GM19023 (cell line): Measurements from ENCODE around the gene CD300C.
"Not testable (repeated sequence)": the region's sequence is repeated elsewhere in the genome, so short reads cannot be mapped to it uniquely, and the experiment has no call there.

Experiments used
- ATAC-seq: cut with Tn5 transposase; IDR thresholded peaks from one replicate; pipeline ENCODE4 v1.9.1; 2021; ENCODE audit warnings: mild to moderate bottlenecking, moderate library complexity; ENCODE audit not compliant: unreplicated experiment

The CD300C gene

DNA sequence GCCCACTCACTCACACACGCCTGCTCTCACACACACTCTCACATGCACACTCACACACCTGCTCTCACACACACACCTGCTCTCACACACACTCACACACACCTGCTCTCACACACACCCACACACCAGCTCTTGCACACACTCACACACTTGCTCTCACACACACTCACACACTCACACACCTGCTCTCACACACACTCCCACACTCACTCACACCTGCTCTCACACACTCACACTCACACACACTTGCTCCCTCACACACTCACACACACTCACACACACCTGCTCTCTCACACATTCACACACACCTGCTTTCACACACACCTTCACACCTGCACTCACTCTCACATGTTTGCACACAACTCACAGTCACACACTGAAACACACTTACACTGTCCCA, 17.4 kb upstream of the CD300C start:
- no peak for ATAC-seq

DNA sequence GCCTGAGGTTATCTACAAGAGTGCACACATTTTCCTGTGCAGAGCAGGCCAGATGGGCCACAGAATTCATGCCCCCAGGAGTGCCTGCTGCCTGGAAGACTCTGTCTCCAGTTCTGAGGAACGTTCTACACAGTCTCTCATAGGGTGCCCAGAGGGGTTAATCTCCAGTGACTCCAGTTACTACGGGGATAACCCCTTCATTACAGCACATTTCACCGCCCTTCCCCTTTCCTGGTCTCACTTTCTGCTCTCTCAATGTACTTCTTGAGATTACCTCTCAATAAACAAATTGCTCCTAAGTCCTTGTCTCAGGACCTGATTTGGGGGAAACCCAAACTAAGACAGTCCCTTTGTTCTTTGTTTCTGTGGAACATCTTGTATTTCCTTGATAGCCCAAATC, 15.7 kb upstream of the CD300C start:
- no peak for ATAC-seq

DNA sequence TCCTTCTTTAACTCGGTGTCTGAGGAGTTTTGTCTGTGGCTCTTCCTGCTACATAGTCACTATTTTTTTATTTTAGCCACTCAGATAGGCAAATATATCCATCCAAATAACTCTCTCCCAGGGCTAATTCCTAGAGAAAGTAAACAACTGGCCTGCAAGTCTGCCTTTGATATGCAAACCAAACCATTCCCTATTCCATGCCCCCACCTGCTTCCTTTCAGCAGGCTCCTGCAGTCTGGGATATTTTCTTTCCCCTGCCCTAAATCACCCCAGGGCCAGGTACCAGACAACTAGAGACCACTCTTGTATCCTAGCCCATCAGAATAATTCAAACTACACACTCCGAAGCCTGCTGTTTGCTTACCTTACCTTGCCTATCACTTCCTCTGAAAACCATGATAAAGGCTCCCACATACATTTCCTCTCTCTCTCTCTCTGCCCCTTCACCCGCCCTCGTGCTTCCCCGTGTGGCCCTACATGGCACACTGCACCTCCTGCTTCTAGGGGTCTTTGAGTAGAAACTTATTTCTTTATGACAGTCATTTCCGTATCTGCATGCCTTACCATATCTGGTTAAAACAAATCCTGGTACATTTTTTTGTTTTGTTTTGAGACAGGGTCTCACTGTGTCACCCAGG, 13.1 kb upstream of the CD300C start:
- ATAC-seq = no peak

DNA sequence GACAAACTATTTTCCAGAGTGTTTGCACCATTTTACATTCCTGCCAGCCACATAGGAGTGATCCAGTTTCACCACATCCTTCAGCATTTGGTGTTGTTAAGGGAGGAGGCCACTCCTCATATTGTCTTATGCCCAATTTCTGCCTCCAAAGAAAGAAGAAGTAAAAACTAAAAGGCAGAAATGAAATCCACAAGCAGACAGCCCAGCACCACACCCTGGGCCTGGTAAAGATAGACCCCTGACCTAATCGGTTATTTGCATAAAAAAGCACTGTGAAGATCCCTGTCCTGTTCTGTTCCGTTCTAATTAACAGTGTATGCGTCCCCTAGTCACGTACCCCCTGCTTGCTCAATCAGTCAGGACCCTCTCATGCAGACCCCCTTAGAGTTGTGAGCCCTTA, 12.5 kb upstream of the CD300C start:
- ATAC-seq = not testable (repeated sequence)

DNA sequence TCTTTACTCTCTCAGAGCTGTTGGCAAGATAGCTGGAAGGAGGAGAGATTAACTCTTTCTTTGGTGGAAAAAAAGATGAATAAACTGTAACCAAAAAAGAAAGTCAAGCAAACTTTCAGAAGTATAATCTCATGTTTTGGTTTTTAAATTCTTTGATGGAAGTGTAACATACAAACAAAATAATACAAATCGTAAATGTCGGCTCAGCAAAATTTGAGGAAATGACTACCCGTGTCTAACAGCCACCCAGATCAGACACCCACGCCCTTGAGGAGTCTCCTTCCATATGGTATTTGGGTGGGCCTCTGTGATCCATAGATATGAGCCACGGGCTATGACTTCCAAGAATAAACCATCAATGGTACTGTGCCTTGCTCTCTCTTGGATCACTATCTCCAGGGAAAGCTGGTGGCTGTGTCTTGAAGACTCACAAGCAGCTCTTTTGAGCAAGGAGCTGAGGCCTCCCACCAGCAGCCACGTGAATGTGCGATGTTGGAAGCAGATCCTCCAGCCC, 9.6 kb upstream of the CD300C start:
- ATAC-seq = no peak

DNA sequence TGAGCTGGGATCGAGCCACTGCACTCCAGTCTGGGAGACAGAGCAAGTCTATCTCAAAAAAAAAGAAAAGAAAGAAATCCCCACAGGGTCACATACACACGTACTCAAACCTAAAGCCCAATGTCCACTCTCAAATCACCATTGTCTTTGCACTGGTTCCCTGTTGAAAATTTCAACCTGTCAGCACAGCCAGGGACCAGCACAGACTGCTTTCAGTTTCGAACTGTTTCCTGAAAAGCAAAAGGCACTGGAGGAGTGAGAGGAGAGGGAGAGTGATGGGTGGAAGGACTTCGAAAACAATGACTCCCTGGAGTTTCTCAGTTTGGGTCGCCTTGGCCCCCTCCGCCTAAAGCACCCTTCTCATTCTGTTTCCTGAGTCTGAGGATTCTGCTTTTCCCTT, 9.0 kb upstream of the CD300C start:
- ATAC-seq = no peak

DNA sequence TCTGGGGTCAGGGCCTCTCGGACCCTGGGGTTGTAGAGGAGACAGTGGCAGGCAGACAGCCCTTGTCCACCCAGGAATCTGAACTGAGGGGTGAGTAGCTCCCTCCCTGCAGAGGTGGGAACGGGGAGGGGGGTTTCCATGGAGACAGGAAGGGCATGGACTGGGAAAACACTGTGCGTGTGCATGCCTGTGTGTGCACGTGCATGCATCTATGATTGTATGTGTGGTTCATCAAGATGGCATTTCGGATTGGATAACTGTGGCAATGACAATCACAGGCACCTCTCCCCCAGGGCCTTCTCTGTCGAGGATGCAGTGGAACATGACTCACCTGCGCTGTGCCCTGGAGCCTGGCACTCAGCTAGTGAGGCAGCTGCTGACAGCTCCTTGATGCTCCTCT, 6.1 kb upstream of the CD300C start:
- no peak for ATAC-seq

DNA sequence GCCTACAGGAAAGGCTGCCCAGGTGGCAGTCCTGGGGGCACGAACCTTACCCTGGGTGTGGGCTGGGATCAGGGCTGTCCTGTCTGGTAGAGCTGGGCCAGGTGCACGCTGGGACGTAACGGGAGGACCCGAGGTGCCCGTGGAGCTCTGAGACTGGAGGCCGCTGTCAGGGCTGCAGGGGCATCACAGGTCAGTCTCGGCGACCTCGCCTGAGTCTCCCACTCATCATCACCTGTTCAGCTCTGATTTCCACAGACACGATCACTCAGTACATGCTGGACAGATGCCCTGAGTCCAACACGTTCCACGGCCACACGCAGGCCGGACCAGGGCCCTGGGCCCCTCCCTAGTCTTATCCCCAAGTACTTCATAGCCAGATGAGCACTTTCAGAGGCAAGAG, 4.7 kb upstream of the CD300C start:
- no peak for ATAC-seq

DNA sequence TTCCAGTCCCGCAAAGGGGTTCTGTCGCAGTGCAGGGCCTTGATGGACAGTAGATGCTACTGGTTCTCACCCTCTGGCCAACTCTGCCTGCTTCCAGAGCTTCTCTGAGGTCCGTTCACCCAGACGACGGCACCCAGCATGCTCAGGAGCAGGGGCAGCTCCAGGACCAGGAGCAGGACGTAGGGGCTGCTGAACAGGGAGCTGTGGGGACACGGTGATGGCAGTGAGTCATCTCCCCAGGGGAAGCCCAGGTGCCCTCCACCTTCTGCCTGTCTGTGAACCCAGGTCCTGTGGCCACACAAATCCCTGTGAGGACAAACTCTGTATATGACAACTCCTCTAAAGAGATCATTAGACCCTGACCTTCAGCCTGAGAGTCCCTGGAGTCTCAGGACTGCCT, 3.4 kb upstream of the CD300C start:
- no peak for ATAC-seq

DNA sequence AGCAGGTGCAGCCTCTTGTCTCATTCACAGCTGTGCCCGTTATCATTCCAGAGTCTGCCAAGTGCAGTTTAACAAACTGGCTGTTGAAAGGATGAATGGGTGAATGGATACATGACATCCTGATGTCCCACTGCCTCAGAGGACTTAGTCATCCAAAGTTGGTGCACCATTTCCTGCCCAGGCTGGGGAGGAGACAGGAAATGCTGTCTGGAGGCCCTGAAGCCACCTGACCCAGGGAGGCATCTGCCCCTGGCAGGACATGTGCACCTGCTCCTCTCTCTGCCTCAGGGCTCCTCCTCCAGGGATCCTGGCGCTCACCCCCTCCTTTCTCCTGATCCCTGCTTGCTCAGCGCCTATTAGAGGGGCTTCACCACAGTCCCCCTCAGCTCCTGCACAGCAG, 1.8 kb upstream of the CD300C start:
- ATAC-seq = no peak

DNA sequence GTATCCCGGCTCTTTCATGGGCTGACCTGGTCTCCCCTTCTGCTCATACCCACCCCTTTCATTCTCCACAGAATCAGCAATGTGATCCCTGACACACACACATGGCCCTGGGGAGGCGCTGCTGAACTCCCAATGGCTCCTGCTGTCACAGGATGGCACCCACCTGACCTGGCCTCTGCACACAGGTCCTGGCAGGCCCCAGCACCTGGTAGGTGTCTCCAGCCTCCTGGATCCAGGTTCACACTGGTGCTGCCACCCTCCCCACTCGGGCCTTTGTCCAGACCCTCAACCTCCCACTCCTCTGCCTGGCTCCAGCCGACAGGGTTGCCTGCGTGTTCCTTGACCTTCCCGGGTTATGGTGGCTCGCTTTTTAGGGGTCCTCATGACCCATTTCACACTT, 1.3 kb upstream of the CD300C start:
- no peak for ATAC-seq

DNA sequence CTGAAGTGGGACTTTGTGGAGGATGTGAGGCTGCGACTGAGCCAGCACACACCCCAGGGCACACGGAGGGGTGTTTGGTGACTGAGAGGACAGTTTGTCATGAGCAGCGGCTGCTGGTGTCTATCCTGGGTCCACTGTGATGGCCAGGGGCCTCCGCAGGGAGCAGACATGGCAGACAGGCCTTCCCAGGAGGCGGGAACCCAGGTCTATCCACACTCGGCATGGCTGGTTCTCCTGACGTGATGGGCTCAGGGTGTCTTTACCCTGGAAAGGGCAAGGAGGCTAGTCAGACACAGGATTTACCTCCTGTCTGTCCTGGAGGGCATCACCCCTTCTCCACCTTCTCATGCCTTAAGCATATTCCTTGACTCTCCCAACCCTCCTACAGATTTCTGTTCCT, 671 bp upstream of the CD300C start:
- no peak for ATAC-seq

DNA sequence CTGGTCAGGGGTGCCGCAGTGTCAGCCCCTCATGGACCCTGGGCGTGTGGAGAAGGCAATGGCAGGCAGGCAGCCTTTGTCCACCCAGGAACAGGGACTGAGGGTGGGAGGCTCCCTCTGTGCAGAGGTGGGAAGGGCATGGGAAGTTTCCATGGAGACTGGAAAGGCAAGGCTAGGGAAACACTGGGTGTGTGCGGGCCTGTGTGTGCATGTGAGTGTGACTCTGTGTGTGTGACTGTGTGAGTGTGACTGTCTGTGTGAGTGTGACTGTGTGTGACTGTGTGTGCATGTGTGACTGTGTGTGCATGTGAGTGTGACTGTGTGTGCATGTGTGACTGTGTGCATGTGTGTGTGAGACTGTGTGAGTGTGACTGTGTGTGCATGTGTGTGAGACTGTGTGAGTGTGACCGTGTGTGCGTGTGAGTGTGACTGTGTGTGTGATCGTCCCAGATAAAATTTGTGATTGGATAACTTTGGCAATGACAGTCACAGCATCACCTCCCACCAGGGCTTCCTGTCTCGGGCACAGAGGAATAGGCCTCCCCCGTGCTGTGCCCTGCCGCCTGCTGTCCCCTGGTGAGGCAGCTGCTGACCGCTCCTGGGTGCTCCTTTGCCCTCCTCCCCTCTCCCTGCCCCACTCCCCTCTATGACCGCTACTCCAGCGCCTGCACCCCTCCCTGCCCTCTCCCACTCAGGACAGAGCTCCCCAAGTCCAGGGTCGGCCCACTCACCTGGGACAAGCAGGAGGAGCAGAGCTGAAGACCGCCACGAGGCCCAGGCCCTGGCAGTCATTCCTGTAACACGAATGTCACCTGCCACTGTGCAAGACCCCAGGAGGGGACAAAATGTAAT, 698 bp downstream of the CD300C start:
- ATAC-seq = no peak

DNA sequence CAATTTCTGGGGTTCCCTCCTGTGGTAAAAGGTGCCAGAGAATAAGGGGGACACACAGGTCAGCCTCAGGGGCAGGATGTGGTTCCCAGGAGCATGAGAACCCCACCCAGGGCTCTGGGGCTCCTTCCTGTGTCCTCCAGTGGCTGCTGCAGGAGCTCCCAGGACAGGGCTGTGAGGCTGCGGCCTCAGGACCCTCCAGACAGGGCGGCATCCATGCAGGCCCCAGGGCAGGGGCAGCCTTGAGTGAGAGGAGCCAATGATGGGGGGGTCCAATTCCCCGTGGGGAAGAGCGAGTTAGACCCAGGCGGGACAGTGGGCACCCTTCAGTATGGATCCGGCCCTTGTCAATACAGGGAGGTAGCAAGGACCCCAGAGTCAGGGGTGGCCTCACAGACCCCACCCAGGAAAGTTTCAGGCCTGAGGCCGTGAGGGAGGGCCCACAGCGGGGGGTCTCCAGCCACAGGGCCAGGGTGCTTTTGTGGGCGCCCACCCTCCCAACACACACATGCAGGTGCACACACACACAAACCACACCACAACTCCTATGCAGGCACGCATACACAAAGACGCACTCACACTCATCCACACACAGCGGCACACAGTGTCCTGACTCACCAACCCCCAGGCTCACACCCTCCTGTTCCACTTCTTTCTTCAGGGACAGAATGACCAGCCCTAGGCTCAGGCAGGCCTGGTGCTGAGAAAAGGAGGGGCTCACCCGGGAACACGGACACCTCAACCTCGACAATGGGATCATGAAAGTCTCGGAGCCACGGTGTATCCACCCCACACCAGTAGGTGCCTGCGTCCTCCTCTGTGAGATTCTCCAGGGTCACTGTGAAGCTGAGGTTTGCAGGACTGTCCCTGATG, 1.8 kb downstream of the CD300C start:
- ATAC-seq = no peak

DNA sequence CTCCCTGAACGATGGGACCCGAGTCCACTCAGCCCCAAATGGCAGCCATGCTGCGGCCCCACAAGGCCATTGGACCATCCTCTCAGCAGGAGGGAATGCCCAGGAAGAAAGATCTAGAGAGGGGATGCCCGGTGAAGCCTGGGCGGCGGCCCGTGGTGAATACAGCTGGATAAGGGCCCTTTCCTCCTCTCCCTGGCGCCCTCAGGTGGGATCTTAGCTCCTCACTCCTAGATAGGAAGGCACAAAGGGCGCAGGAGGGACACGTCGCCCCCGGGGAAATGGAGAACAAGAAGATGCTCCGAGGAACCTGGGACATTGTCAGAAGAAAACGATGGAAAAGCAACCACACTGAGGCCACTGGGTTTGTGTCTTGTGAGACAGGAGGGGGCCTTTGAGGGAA, 2.5 kb downstream of the CD300C start:
- no peak for ATAC-seq

DNA sequence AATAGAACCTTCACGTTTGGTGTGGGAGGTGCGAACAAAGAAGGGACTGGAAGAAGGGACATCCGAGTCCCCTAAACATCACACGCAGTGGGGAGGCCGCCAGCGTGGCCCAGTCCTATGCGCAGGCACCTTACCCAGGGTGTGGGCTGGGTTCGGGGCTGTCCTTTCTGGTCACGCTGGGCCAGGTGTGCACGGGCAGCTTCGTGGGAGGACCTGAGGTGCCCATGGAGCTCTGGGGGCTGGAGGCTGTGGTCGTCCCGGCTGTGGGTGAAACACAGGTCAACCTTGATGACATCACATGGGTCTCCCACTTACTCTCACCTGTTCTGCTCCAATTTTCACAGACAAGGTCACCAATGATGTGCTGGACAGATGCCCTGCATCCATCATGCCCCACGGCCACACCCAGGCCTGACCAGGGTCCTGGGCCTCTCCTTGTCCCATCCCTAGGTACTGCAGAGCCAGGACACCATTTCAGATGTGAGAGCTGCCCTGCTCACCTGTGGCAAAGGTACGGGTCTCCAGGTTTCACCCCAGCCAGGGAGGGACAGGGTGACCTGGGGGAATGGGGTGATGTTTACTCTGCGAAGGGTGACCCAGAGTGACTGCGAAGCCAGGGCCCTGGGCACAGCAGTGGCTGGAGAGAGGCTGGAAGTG, 3.1 kb downstream of the CD300C start:
- ATAC-seq = no peak

DNA sequence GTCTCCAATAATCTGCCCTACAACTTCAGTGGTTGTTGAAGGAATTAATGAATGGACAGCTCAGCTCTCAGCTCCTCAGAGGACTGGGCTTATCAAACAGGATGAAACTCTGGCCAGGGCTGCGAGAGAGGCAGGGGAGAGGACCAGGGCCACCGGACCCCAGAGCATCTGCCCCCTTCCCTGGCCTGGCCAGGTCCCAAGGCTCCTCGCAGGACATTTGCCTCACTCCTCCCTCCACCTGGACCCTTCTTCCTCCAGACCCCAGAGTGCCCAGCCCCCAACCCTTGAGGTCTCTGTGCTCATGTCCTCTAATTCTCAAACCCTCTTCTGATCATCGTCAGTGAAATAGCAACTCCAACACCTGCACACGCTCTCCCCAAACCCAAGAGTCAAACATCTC, 3.7 kb downstream of the CD300C start:
- no peak for ATAC-seq

DNA sequence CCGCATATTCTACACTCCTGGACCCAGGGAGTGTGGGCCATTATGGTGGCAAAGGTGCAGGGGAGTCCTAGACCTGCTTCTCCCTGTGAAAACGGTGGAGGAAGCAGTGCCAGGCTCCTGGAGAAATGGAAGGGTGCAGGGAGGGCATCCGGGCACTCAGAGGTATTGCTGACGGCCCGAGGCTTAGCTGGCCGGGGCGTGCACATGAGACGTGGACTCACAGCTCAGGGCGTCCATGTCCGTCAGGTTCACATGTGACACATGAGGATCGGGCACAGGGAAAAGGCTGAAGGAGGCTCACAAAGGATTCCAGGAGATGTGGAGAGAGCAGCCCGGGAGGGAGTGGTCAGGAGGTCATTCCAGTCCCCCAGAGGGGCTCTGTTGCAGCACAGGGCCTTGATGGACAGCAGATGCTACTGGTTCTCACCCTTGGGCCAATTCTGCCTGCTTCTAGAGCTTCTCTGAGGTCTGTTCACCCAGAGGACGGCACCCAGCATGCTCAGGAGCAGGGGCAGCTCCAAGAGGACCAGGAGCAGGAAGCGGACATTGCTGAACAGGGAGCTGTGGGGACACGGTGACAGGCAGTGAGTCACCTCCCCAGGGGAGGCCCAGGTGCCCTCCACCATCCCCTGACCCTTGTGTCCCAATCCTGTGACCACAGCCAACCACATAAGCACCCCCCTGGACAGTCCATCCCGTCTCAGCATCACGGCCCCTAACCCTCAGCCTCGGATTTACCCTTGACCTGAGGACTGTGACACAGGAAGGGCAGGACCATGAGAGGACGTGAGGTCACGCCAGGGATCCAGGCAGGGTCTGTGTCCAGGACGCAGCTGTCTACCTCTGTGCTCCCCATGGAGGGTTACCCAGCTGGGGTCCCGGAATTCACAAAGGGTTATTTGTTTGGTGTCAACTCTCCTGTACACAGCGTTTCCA, 4.5 kb downstream of the CD300C start:
- no peak for ATAC-seq

DNA sequence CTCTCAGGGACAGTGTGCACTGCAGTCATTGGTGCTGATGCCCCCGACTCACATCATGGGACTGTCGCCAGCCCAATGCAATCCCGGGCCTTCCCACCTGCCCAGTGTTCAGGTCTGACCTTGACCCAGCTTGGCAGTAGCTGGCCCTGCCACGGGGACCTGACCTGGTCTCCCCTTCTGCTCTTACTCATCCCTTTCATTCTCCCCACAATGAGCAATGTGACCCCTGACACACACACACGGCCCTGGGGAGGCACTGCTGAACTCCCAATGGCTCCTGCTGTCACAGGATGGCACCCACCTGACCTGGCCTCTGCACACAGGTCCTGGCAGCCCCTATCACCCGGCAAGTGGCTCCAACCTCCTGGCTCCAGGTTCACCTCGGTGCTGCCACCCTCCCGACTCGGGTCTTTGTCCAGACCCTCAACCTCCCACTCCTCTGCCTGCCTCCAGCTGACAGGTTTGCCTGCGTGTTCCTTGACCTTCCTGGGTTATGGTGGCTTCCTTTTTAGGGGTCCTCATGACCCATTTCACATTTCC, 6.6 kb downstream of the CD300C start:
- ATAC-seq = no peak

DNA sequence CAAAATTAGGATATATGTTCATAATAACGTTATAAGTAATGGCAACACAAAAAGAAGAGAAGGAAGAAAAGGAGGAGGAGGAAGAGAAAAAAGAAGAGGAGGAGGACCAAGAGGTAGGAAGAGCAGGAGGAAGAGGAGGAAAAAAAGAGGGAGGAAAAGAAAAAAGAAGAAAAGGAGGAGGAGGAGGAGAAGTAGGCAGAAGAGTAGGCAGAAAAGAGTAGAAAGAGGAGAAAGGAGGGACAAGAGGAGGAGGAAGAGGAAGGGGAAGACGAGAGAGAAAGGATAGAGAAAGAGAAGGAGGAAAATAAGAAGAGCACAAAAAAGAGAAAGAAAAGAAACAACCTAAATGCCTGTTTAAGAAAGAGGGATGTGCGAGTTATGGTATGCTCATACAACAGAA, 9.0 kb downstream of the CD300C start:
- ATAC-seq = no peak
